GM12878 (cell line): ENCODE measurements around the gene SLC24A4. TPM values are rescaled to one million over a fixed set of nuclear protein-coding genes. Genes with fewer than 3 reads are reported as not detected.

Experiments
- ATAC-seq: fragments of 200-7000 bp; cut with Tn5 transposase; 3 replicates; pipeline ENCODE4 v1.9.1; 2020; ENCODE audit warnings: mild to moderate bottlenecking, moderate library complexity
- BruUV-seq: library from RNA; stranded (reverse); fragments of 400-500 nt; replicated peaks from 2 replicates; lab custom pipeline; 2021; lab: Mats Ljungman, UMichigan
- CTCF ChIA-PET: fragments of 300-600 bp; sonication (Branson Sonifier 250); formaldehyde crosslinking; extraction: SDS; loops from one replicate; lab custom pipeline; 2021; ENCODE audit warnings: inconsistent platforms; lab: Yijun Ruan, JAX
- POLR2A ChIA-PET: fragments of 350-600 bp; formaldehyde crosslinking; extraction: SDS; loops from one replicate; lab custom pipeline; 2021; ENCODE audit warnings: inconsistent platforms; lab: Charles Lee
- RAD21 ChIA-PET: fragments of 300-600 bp; sonication (Branson Sonifier 250); formaldehyde crosslinking; loops from one replicate; lab custom pipeline; 2023; ENCODE audit warnings: antibody characterized with exemption; ENCODE audit not compliant: unreplicated experiment; lab: Charles Lee
- SMC1A ChIA-PET: fragments of 300-600 bp; sonication (Branson Sonifier 250); formaldehyde crosslinking; loops from one replicate; lab custom pipeline; 2023; ENCODE audit not compliant: unreplicated experiment, uncharacterized antibody; lab: Charles Lee
- DNase-seq: peaks from one replicate; pipeline ENCODE4 v3.0.0-alpha.2; 2011; ENCODE audit warnings: low read depth, low spot score
- FAIRE-seq: peaks from 3 replicates; lab custom pipeline; 2011; peaks lifted over from hg19 to GRCh38; lab: Jason Lieb, UNC
- H2AFZ ChIP-seq: 2 replicates; pipeline ENCODE4 v1.6.0; 2011; ENCODE audit warnings: low read depth, low read length, control low read depth; ENCODE audit not compliant: control insufficient read depth
- H3K27ac ChIP-seq: 2 replicates; pipeline ENCODE4 v1.5.1; 2011; ENCODE audit warnings: control low read depth; ENCODE audit not compliant: control insufficient read depth, insufficient read depth
- H3K27me3 ChIP-seq, 2 experiments: replicated peaks in 1 of 2; 2 replicates each; pipeline versions ENCODE4 v1.6.0 to v1.6.1; 2011; ENCODE audit warnings: low read length in 1 of 2; ENCODE audit not compliant: control insufficient read depth in 2 of 2, insufficient read depth in 2 of 2
- H3K36me3 ChIP-seq, 2 experiments: 2 replicates each; pipeline ENCODE4 v1.5.1; 2011; ENCODE audit warnings: low read length in 1 of 2; ENCODE audit not compliant: control insufficient read depth in 2 of 2, insufficient read depth in 2 of 2
- H3K4me1 ChIP-seq: 2 replicates; pipeline ENCODE4 v1.6.1; 2011; ENCODE audit warnings: mild to moderate bottlenecking, low read length, moderate library complexity, mixed read lengths; ENCODE audit not compliant: control insufficient read depth, insufficient read depth
- H3K4me2 ChIP-seq: 2 replicates; pipeline ENCODE4 v1.6.0; 2011; ENCODE audit warnings: control low read depth; ENCODE audit not compliant: control insufficient read depth, insufficient read depth
- H3K4me3 ChIP-seq: fragments of 200-600 bp; sonication (generic); 2 replicates; pipeline ENCODE4 v1.5.1; 2016
- H3K79me2 ChIP-seq: 2 replicates; pipeline ENCODE4 v1.6.0; 2011; ENCODE audit warnings: low read length; ENCODE audit not compliant: control insufficient read depth, insufficient read depth
- H3K9ac ChIP-seq: 2 replicates; pipeline ENCODE4 v1.8.0; 2011; ENCODE audit warnings: low read length, control low read depth, mixed read lengths; ENCODE audit not compliant: control insufficient read depth, insufficient read depth
- H3K9me3 ChIP-seq: replicated peaks from 3 replicates; pipeline ENCODE4 v1.5.1; 2011; ENCODE audit warnings: mild to moderate bottlenecking, low read length; ENCODE audit not compliant: control insufficient read depth, insufficient read depth
- H4K20me1 ChIP-seq: 2 replicates; pipeline ENCODE4 v1.6.0; 2011; ENCODE audit not compliant: control insufficient read depth, insufficient read depth
- BCL11A ChIP-seq: IDR thresholded peaks from 2 replicates; pipeline ENCODE4 v1.6.1; 2011; ENCODE audit warnings: low read depth, low read length
- HCFC1 ChIP-seq: fragments of 150-350 bp; IDR thresholded peaks from 2 replicates; pipeline ENCODE4 v1.6.1; 2014; ENCODE audit warnings: low read length
- LARP7 ChIP-seq: fragments of 450-650 bp; IDR thresholded peaks from 2 replicates; pipeline ENCODE4 v1.6.1; 2017; ENCODE audit warnings: mild to moderate bottlenecking
- NBN ChIP-seq: fragments of 450-650 bp; IDR thresholded peaks from 2 replicates; pipeline ENCODE4 v1.6.1; 2016
- PAX5 ChIP-seq: IDR thresholded peaks from 2 replicates; pipeline ENCODE4 v1.6.1; 2011; ENCODE audit warnings: low read depth, low read length, borderline replicate concordance
- POLR2AphosphoS5 ChIP-seq: IDR thresholded peaks from 2 replicates; pipeline ENCODE4 v1.6.1; 2011; ENCODE audit warnings: mild to moderate bottlenecking, low read length, inconsistent platforms
- RAD21 ChIP-seq: IDR thresholded peaks from 2 replicates; pipeline ENCODE4 v1.6.1; 2011; ENCODE audit warnings: mild to moderate bottlenecking, low read depth, low read length, moderate library complexity; ENCODE audit not compliant: insufficient read depth
- SUZ12 ChIP-seq: fragments of 200-600 bp; sonication (generic); IDR thresholded peaks from one replicate; pipeline ENCODE4 v1.6.1; 2018; ENCODE audit warnings: antibody characterized with exemption, mild to moderate bottlenecking; ENCODE audit not compliant: unreplicated experiment
- YBX1 ChIP-seq: fragments of 450-650 bp; IDR thresholded peaks from 2 replicates; pipeline ENCODE4 v1.6.1; 2016; ENCODE audit warnings: antibody characterized with exemption
- WGBS: methylation state at CpG from one replicate; pipeline ENCODE4 v1.1.6; 2016; ENCODE audit warnings: low lambda C conversion rate; ENCODE audit not compliant: insufficient replicate concordance, insufficient coverage; ENCODE audit errors: missing lambda C conversion rate; 5-methylcytosine and 5-hydroxymethylcytosine counted together
- in situ Hi-C: fragments of 300-500 bp; cut with MboI; formaldehyde crosslinking; loops from 9 replicates; pipeline ENCODE4 v1.14.3; 2018; ENCODE audit warnings: mixed read lengths
- intact Hi-C: fragments of 100-400 bp; cut with micrococcal nuclease; formaldehyde crosslinking; loops from one replicate; pipeline ENCODE4 v1.14.2; 2022; ENCODE audit not compliant: unreplicated experiment
- polyA plus RNA-seq, 11 experiments: library from polyadenylated mRNA; depleted of rRNA in 4 of 11; unstranded in 6 of 11; stranded (reverse) in 5 of 11; fragments of >200 nt; fragmentation: Nextera tagmentation in 4 of 11; fragmentation: Illumina TruSeq in 1 of 11; extraction: Ambion mirVana in 4 of 11; extraction: Trizol in 1 of 11; gene quantifications; 1 replicate in 1 of 11; 2 replicates in 10 of 11; pipeline versions ENCODE4 v1.2.1 to v1.2.3, GENCODE V29; 2011 to 2016; ENCODE audit warnings: inconsistent platforms in 2 of 11, missing spikeins in 2 of 11, low read depth in 1 of 11
- total RNA-seq, 4 experiments: library from RNA; depleted of rRNA in 3 of 4; stranded (reverse); fragments of >200 nt in 3 of 4; fragmentation: Illumina TruSeq in 1 of 4; extraction: Trizol in 1 of 4; gene quantifications; 2 replicates each; pipeline versions ENCODE4 v1.2.1 to v1.2.3, GENCODE V29; 2013 to 2021
- TF ChIP-seq, protein P1 (sequence below): IDR thresholded peaks from 2 replicates; pipeline ENCODE4 v1.6.1; 2012; ENCODE audit warnings: low read depth, low read length, improper control_type of control experiment
- TF ChIP-seq, protein P2 (sequence below): IDR thresholded peaks from 2 replicates; pipeline ENCODE4 v1.6.1; 2012; ENCODE audit warnings: low read depth, low read length, improper control_type of control experiment
- TF ChIP-seq, protein P3 (sequence below): fragments of 450-650 bp; IDR thresholded peaks from 2 replicates; pipeline ENCODE4 v1.6.1; 2017; ENCODE audit warnings: mild to moderate bottlenecking
- TF ChIP-seq, protein P4 (sequence below): fragments of 450-650 bp; IDR thresholded peaks from 2 replicates; pipeline ENCODE4 v1.6.1; 2017; ENCODE audit warnings: mild to moderate bottlenecking, moderate library complexity

The SLC24A4 gene
- total and polyA plus RNA-seq, 10 of the 15 experiments (the other 5 are each of a cell fraction or from before 2014, with no cell fraction given), result under 0.01 to 0.46 (median 0.04) TPM; not detected in 5

DNA sequence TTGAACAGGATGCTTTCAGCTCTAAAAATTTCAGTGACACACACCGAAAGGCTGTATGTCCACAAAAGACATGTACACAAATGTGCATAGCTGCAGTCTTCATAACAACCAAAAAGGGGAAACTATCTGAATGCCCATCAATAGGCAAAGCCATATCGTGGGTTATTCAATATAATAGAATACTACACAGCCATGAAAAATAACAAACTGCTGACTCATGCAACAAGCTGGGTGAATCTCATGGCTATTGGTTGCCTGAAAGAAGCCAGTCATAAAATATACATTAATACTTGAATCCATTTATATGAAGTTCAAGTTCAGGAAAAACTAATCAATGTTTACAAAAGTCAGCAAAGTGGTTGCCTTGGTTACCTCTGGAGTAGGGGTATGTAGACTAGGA lies 132.3 kb downstream of the SLC24A4 start (continued):
- no peak for TF ChIP-seq RAD21
- TF ChIP-seq SUZ12, result no peak
- TF ChIP-seq BCL11A, result no peak
- no peak for TF ChIP-seq YBX1
- TF ChIP-seq HCFC1, result no peak

DNA sequence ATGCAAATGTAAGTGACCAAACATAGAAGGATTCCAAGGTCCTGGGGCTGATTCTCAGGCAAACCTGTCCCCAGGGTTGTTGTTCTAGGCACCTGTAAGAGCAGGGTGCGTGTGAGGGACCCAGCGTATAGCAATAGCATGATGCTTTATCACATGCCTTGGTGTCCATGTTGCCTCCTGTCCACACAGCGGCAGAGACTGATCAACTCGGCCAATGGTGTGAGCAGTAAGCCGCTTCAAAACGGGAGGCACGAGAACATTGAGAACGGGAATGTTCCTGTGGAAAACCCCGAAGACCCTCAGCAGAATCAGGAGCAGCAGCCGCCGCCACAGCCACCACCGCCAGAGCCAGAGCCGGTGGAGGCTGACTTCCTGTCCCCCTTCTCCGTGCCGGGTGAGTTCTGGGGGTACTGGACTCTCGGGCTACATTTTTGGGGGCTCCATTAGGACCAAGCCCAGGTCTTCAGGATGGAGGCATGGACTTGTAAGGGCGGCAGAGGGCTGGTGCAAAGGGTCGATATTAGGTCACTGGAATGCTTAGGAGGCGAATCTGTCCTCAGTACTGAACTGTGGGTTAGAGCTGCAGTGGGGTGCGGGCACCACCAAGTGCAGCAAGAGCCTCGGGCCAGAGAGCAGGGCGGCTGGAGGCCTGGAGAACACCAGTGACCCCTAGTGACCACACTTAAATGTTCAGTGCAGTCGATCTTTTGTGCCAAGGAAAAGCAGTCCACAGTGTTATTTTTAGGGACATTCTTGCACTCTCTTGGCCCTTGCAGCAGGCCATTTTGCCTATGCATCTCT lies 133.4 kb downstream of the SLC24A4 start:
- intact Hi-C loops, result loop anchor here (5.0 kb wide), 2 partner anchors 319 to 364 kb away; no protein-coding TSS in a partner anchor
- Histone ChIP-seq H3K27ac (no peak overlapping the region), H3K36me3 (no peaks in the 10 kb centered on the region), H3K9me3 (no peaks in the 10 kb centered on the region), H3K9ac (no peak overlapping the region), H2AFZ (no peak overlapping the region), H3K27me3 (no peaks in the 10 kb centered on the region), H3K4me1 (peaks cover 9% of the 10 kb centered on the region), H3K4me3 (no peak overlapping the region), H3K79me2 (no peaks in the 10 kb centered on the region), H3K4me2 (no peak overlapping the region), H4K20me1 (no peaks in the 10 kb centered on the region)
- CTCF ChIA-PET, result interaction anchor here (0.7 to 1.6 kb wide), 8 partner anchors 11 to 323 kb away, joined by 3 to 6 read pairs (median 3); no protein-coding TSS in a partner anchor
- FAIRE-seq (peak; percentile 74), DNase-seq (no peak), ATAC-seq (peak; percentile 84)
- in situ Hi-C loops, result no loop called here
- no TSS peak for BruUV-seq
- SMC1A ChIA-PET, result interaction anchor here (0.7 to 1.5 kb wide), 5 partner anchors 52 to 321 kb away, joined by 3 to 5 read pairs (median 3); no protein-coding TSS in a partner anchor
- RAD21 ChIA-PET, result interaction anchor here (0.6 to 2.6 kb wide), 7 partner anchors 107 to 459 kb away, joined by 3 to 9 read pairs (median 3); partner anchors contain the start of genes CPSF2 and NDUFB1
- POLR2A ChIA-PET, result no interaction called here
- 64% methylated on average over 20 of the region's 23 CpGs for WGBS
- TF ChIP-seq, protein P1, sequence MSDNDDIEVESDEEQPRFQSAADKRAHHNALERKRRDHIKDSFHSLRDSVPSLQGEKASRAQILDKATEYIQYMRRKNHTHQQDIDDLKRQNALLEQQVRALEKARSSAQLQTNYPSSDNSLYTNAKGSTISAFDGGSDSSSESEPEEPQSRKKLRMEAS, result no peak
- TF ChIP-seq, protein P2, sequence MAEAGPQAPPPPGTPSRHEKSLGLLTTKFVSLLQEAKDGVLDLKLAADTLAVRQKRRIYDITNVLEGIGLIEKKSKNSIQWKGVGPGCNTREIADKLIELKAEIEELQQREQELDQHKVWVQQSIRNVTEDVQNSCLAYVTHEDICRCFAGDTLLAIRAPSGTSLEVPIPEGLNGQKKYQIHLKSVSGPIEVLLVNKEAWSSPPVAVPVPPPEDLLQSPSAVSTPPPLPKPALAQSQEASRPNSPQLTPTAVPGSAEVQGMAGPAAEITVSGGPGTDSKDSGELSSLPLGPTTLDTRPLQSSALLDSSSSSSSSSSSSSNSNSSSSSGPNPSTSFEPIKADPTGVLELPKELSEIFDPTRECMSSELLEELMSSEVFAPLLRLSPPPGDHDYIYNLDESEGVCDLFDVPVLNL, result no peak
- TF ChIP-seq, protein P3, sequence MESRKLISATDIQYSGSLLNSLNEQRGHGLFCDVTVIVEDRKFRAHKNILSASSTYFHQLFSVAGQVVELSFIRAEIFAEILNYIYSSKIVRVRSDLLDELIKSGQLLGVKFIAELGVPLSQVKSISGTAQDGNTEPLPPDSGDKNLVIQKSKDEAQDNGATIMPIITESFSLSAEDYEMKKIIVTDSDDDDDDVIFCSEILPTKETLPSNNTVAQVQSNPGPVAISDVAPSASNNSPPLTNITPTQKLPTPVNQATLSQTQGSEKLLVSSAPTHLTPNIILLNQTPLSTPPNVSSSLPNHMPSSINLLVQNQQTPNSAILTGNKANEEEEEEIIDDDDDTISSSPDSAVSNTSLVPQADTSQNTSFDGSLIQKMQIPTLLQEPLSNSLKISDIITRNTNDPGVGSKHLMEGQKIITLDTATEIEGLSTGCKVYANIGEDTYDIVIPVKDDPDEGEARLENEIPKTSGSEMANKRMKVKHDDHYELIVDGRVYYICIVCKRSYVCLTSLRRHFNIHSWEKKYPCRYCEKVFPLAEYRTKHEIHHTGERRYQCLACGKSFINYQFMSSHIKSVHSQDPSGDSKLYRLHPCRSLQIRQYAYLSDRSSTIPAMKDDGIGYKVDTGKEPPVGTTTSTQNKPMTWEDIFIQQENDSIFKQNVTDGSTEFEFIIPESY, result no peak
- no peak for TF ChIP-seq PAX5
- TF ChIP-seq NBN, result 0 out of 2 replicates have a peak, but pooled peaks have one; percentile 21
- TF ChIP-seq, protein P4, sequence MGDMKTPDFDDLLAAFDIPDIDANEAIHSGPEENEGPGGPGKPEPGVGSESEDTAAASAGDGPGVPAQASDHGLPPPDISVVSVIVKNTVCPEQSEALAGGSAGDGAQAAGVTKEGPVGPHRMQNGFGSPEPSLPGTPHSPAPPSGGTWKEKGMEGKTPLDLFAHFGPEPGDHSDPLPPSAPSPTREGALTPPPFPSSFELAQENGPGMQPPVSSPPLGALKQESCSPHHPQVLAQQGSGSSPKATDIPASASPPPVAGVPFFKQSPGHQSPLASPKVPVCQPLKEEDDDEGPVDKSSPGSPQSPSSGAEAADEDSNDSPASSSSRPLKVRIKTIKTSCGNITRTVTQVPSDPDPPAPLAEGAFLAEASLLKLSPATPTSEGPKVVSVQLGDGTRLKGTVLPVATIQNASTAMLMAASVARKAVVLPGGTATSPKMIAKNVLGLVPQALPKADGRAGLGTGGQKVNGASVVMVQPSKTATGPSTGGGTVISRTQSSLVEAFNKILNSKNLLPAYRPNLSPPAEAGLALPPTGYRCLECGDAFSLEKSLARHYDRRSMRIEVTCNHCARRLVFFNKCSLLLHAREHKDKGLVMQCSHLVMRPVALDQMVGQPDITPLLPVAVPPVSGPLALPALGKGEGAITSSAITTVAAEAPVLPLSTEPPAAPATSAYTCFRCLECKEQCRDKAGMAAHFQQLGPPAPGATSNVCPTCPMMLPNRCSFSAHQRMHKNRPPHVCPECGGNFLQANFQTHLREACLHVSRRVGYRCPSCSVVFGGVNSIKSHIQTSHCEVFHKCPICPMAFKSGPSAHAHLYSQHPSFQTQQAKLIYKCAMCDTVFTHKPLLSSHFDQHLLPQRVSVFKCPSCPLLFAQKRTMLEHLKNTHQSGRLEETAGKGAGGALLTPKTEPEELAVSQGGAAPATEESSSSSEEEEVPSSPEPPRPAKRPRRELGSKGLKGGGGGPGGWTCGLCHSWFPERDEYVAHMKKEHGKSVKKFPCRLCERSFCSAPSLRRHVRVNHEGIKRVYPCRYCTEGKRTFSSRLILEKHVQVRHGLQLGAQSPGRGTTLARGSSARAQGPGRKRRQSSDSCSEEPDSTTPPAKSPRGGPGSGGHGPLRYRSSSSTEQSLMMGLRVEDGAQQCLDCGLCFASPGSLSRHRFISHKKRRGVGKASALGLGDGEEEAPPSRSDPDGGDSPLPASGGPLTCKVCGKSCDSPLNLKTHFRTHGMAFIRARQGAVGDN, result no peak
- no peak for TF ChIP-seq POLR2AphosphoS5
- no peak for TF ChIP-seq LARP7
